Neural progenitor cell (in vitro differentiated cells): ENCODE results near the gene SLC22A5.
"Not testable (repeated sequence)": the region's sequence is repeated elsewhere in the genome, so short reads cannot be mapped to it uniquely, and the experiment has no call there.

Experiments used
- CTCF ChIP-seq: fragments of 200-600 bp; sonication (generic); IDR thresholded peaks from 2 replicates; pipeline ENCODE4 v1.5.1; 2017; ENCODE audit warnings: antibody characterized with exemption, mild to moderate bottlenecking
- EZH2 ChIP-seq: fragments of 200-600 bp; sonication (generic); IDR thresholded peaks from 2 replicates; pipeline ENCODE4 v1.6.1; 2017; ENCODE audit warnings: antibody characterized with exemption, mild to moderate bottlenecking, moderate library complexity

DNA sequence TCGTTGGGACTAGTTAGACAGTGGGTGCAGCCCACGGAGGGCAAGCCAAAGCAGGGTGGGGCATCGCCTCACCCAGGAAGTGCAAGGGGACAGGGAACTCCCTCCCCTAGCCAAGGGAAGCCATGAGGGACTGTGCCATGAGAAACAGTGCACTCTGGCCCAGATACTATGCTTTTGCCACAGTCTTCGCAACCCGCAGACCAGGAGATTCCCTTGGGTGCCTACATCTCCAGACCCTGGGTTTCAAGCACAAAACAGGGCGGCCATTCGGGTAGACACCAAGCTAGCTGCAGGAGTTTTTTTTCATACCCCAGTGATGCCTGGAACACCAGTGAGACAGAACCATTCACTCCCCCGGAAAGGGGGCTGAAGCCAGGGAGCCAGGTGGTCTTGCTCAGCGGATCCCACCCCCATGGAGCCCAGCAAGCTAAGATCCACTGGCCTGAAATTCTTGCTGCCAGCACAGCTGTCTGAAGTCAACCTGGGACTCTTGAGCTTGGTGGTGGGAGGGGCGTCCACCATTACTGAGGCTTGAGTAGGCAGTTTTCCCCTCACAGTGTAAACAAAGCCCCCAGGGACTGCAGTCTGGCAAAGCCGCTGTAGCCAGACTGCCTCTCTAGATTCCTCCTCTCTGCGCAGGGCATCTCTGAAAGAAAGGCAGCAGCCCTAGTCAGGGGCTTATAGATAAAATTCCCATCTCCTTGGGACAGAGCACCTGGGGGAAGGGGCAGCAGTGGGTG is 28.6 kb downstream of the SLC22A5 start:
- not testable (repeated sequence) for TF ChIP-seq CTCF, EZH2
